GM12875 (cell line): Measurements from ENCODE around the gene TAF1B.

ENCODE experiments used
- H3K4me3 ChIP-seq: one replicate; pipeline ENCODE4 v1.5.1; 2011; ENCODE audit warnings: low read depth, low read length, control low read depth
- CTCF ChIP-seq: IDR thresholded peaks from 2 replicates; pipeline ENCODE4 v1.5.1; 2011; ENCODE audit warnings: low read depth, mild to moderate bottlenecking, control low read depth, inconsistent platforms, low read length, moderate library complexity, borderline replicate concordance; ENCODE audit not compliant: insufficient read depth

Gene TAF1B

GRCh38 chr2:9814129-9814868 lies 29.0 kb upstream of the TAF1B start:
- H3K4me3 ChIP-seq = no peak overlapping the region
- TF ChIP-seq CTCF = no peak

DNA sequence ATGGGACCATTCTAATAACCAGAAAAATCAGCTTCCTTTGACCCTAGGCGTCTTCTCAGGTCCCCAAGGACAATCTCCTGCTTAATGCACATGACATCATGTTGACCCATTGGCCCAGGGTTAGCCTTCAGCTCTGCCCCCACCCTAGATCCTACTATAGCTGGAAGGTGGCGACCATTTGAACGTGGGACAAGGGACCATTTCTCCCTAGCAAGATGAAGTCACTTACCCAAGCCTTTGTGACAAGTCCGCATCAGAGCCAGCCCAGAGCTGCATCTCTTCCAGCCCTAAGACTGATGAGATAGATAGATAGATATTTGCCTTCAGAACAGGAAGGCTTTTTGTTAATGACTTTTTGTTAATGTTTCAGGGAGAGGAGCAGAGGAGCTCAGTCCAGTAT lies 28.2 kb upstream of the TAF1B start:
- TF ChIP-seq CTCF = no peak
- no peak overlapping the region for H3K4me3 ChIP-seq

- H3K4me3 ChIP-seq = no peak overlapping the region
Measured at GRCh38 chr2:9815844-9816279, 27.4 kb upstream of the TAF1B start.

DNA sequence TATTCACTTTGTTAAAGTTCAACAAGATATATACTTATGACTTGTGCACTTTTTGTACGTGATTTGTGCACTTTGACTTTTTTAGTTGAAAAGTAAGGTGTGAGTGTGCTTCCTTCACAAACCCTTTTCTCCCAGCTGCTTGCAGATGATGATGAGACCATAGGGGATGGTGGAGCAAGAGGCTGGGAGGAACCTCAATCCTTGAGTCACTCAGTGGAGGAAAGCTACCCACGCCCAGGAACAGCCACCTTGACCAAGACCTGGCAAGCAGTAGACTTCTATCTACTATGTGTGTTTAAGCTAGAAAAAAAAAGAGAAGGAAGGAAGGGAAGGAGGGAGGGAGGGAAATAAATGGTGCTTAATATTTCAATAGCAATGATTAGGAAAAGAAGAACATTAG lies 25.2 kb upstream of the TAF1B start:
- H3K4me3 ChIP-seq = no peak overlapping the region
- TF ChIP-seq CTCF = no peak

More at GRCh38 chr2:9815844-9816279, 27.4 kb upstream of the TAF1B start:
- no peak for TF ChIP-seq CTCF

DNA sequence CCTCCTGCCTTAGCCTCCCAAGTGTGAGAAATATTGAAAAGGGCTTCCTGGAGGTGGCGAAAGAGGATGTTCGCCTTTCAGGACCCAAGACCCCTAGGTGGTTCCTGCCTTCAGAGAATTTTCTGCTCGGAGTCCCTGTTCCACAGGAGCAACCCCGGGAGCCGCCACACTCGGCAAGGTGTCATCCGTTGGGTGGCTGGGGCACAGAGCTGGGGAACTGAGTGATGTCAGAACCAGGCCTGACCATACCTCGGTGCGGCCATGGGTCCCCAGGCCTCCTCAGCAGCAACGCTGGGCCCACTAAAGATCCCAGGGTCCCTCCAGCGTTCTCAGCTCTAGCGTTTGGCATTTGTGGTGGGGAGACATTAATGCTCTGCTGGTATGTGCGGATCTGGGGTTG lies 23.7 kb upstream of the TAF1B start:
- H3K4me3 ChIP-seq = no peak overlapping the region

GRCh38 chr2:9820020-9820973 lies 23.0 kb upstream of the TAF1B start:
- H3K4me3 ChIP-seq = no peak overlapping the region
- no peak for TF ChIP-seq CTCF

More for the DNA sequence above, 23.7 kb upstream of the TAF1B start:
- TF ChIP-seq CTCF = no peak
